Measurements from ENCODE around the gene ZBTB25.

- TF ChIP-seq GATA2 (IDR thresholded peaks at IDR 0.05; ENCODE audit: low read depth, low read length) (no peak), GATA3 (IDR thresholded peaks at IDR 0.05; ENCODE audit: low read depth, low read length) (no peak)
These were observed 38.6 kb upstream of the ZBTB25 start for GRCh38 chr14:64541972-64542835.
